ENCODE measurements around the gene LGI1. TPM values are rescaled to one million over a fixed set of nuclear protein-coding genes. Genes with fewer than 3 reads are reported as not detected.

LGI1 gene
- total and polyA plus RNA-seq, 2 experiments from 2014 or later: 0.56 to 2.6 TPM

DNA sequence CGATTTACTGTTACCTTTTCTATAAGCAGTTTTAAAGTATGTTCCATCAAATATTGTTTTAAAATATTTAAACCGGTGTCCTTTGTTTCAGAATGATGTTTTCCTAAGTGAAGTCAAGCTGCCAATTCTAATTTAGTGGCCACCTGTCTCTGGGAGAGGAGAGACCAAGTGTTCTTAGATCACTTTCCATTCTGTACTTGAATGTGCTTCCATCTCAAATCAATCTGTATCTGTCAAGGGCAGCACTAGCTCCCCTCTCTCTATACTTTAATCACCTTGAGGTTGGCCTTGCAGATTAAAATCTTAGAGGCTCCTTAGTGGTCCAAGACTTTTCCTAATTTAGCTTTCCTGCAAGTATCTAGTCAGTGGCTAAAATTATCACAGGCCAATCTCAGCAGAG, 49.6 kb downstream of the LGI1 start:
- Histone ChIP-seq H3K9me2 (replicated peaks; ENCODE audit: insufficient read depth) (no peaks in the 10 kb centered on the region), H3K4me1 (ENCODE audit: insufficient read depth) (no peaks in the 10 kb centered on the region), H3K27me3 (peaks cover 7% of the 10 kb centered on the region), H4K20me1 (ENCODE audit: insufficient read depth, poor library complexity, severe bottlenecking) (no peaks in the 10 kb centered on the region), H3K4me2 (no peak overlapping the region), H3K79me2 (no peaks in the 10 kb centered on the region), H2AFZ (no peak overlapping the region), H3K9me3 (ENCODE audit: low read depth) (no peaks in the 10 kb centered on the region), H3K36me3 (replicated peaks; ENCODE audit: insufficient read depth, low read depth) (no peaks in the 10 kb centered on the region), H3K4me3 (no peak overlapping the region), H3K27ac (no peak overlapping the region)
- TF ChIP-seq EZH2 (IDR thresholded peaks at IDR 0.05; ENCODE audit: borderline replicate concordance) (no peak), EZH2phosphoT487 (IDR thresholded peaks at IDR 0.05; ENCODE audit: low read depth, severe bottlenecking, unreplicated experiment) (no peak)
- TF ChIP-seq, protein P1, sequence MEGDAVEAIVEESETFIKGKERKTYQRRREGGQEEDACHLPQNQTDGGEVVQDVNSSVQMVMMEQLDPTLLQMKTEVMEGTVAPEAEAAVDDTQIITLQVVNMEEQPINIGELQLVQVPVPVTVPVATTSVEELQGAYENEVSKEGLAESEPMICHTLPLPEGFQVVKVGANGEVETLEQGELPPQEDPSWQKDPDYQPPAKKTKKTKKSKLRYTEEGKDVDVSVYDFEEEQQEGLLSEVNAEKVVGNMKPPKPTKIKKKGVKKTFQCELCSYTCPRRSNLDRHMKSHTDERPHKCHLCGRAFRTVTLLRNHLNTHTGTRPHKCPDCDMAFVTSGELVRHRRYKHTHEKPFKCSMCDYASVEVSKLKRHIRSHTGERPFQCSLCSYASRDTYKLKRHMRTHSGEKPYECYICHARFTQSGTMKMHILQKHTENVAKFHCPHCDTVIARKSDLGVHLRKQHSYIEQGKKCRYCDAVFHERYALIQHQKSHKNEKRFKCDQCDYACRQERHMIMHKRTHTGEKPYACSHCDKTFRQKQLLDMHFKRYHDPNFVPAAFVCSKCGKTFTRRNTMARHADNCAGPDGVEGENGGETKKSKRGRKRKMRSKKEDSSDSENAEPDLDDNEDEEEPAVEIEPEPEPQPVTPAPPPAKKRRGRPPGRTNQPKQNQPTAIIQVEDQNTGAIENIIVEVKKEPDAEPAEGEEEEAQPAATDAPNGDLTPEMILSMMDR (IDR thresholded peaks at IDR 0.05; ENCODE audit: poor library complexity): no peak
- WGBS (ENCODE audit: low lambda C conversion rate, missing lambda C conversion rate): 93% methylated on average over 2 of the region's 2 CpGs
- no peak for DNase-seq (ENCODE audit: low spot score)

DNA sequence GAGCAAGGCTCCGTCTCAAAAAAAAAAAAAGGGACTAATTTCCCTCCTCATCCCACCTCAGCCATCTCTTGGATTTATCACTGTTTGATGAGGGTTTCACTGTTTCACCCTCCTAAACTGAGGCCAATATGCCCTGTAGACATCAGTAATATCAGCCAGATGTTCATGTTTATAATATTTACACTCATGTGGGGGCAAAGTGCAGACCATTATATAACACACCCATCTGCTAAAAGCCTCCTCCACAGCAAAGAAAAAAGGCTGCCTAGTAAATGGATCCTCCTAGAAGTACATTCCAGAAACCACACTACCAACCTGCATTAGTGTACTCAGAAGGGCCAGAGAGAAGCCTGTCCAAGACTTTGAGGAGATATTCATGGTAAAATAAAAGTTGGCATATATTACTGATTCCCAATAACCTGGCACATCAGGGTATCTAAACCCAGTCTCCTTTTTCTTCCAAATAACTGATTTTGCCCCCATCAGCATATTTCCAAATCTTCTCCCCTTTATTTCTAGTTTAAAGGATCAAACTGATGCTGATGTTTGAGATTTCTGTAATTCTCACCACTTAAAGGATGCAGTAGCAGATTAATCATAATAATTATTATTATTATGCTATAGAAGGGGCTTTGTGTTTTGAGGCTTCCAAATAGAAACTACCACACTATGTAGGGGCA, 55.1 kb downstream of the LGI1 start:
- WGBS (ENCODE audit: low lambda C conversion rate, missing lambda C conversion rate): 38% methylated on average over 1 of the region's 1 CpG
- H3K4me1 ChIP-seq (ENCODE audit: insufficient read depth): peaks cover 9% of the 10 kb centered on the region
- H3K4me3 ChIP-seq: no peak overlapping the region
- no peaks in the 10 kb centered on the region for H3K9me2 ChIP-seq (replicated peaks; ENCODE audit: insufficient read depth)
- no peak overlapping the region for H2AFZ ChIP-seq
- no peaks in the 10 kb centered on the region for H3K9me3 ChIP-seq (ENCODE audit: low read depth)
- TF ChIP-seq EZH2 (IDR thresholded peaks at IDR 0.05; ENCODE audit: borderline replicate concordance): no peak
- TF ChIP-seq EZH2phosphoT487 (IDR thresholded peaks at IDR 0.05; ENCODE audit: low read depth, severe bottlenecking, unreplicated experiment): no peak
- TF ChIP-seq, protein P1 (IDR thresholded peaks at IDR 0.05; ENCODE audit: poor library complexity): no peak
- no peaks in the 10 kb centered on the region for H3K79me2 ChIP-seq
- no peak overlapping the region for H3K4me2 ChIP-seq
- no peak for DNase-seq (ENCODE audit: low spot score)
- no peaks in the 10 kb centered on the region for H4K20me1 ChIP-seq (ENCODE audit: insufficient read depth, poor library complexity, severe bottlenecking)
- no peaks in the 10 kb centered on the region for H3K36me3 ChIP-seq (replicated peaks; ENCODE audit: insufficient read depth, low read depth)
- H3K27me3 ChIP-seq: no peaks in the 10 kb centered on the region
- H3K27ac ChIP-seq: no peak overlapping the region

DNA sequence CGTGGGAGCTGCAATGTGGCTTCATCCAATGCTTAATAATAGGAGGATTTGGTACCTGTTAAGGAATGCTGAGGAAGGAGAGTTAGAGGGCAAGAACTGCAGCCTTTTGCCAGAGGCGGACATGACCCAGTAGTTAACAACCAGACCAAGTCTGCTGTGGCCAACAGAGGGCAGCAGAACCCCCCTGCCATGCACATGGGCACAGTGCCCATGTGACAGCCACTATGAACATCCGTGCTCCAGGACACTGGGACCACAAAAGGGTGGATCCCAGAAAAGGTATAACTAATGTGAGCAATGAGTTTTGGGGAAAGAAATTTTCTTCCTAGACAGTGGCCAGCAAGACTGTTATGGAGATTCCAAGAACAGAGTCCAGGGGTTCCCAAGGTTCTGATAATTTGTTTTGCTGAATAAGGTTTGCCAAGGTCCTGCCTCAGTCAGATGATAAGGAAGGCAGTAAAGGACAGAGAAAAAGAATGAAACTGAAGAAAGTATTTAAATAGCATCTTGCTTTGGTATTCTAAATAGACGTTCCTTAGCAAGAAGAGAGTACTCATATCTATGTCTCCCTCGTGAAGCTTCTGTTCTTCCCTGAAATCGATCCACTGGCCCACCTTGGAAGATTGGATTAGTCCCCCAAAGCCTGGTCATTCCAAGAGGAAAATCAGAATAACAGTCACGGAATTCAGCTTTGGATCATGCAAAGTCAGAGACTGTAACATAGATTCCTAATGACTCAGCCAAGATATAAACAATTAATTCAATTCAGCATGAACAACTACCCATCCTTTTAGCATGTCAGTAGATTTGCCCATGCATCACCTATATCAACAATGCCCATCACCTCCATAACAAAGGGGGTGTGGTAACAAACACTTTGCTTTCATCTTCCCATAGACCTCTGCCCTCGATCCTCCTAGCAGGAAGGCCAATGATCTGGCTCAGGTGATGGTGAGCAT, 56.0 kb downstream of the LGI1 start:
- Histone ChIP-seq H3K79me2 (no peaks in the 10 kb centered on the region), H3K4me1 (ENCODE audit: insufficient read depth) (peaks cover 9% of the 10 kb centered on the region), H4K20me1 (ENCODE audit: insufficient read depth, poor library complexity, severe bottlenecking) (no peaks in the 10 kb centered on the region), H3K9me2 (replicated peaks; ENCODE audit: insufficient read depth) (no peaks in the 10 kb centered on the region), H3K36me3 (replicated peaks; ENCODE audit: insufficient read depth, low read depth) (no peaks in the 10 kb centered on the region), H2AFZ (no peak overlapping the region), H3K27ac (no peak overlapping the region), H3K9me3 (ENCODE audit: low read depth) (no peaks in the 10 kb centered on the region), H3K27me3 (no peaks in the 10 kb centered on the region), H3K4me3 (no peak overlapping the region), H3K4me2 (no peak overlapping the region)
- 75% methylated on average over 8 of the region's 8 CpGs for WGBS (ENCODE audit: low lambda C conversion rate, missing lambda C conversion rate)
- TF ChIP-seq, protein P1 (IDR thresholded peaks at IDR 0.05; ENCODE audit: poor library complexity): peak; percentile 43
- no peak for TF ChIP-seq EZH2phosphoT487 (IDR thresholded peaks at IDR 0.05; ENCODE audit: low read depth, severe bottlenecking, unreplicated experiment)
- DNase-seq (ENCODE audit: low spot score): peak; percentile 55
